GM21825 (cell line): ENCODE results near the gene C22orf31.
"Not testable (repeated sequence)": the region's sequence is repeated elsewhere in the genome, so short reads cannot be mapped to it uniquely, and the experiment has no call there.

ENCODE experiments used
- ATAC-seq: cut with Tn5 transposase; IDR thresholded peaks from one replicate; pipeline ENCODE4 v1.9.1; 2021; ENCODE audit warnings: mild to moderate bottlenecking, moderate library complexity; ENCODE audit not compliant: unreplicated experiment

Gene C22orf31

GRCh38 chr22:29061773-29062172 lies at the start of gene C22orf31:
C22orf31 (minus strand) TSS chr22:29061831; CDS start chr22:29061792, 39 bp downstream.
- no peak for ATAC-seq

- ATAC-seq, result no peak
These were observed 49.3 kb upstream of the C22orf31 start for GRCh38 chr22:29110946-29111345.

GRCh38 chr22:29109822-29110221 lies 48.2 kb upstream of the C22orf31 start:
- no peak for ATAC-seq

GRCh38 chr22:29108137-29108536 lies 46.5 kb upstream of the C22orf31 start:
- ATAC-seq, result no peak

GRCh38 chr22:29106839-29107238 lies 45.2 kb upstream of the C22orf31 start:
- no peak for ATAC-seq

GRCh38 chr22:29105468-29105867 lies 43.8 kb upstream of the C22orf31 start:
- no peak for ATAC-seq

- no peak for ATAC-seq
These were observed 41.5 kb upstream of the C22orf31 start for GRCh38 chr22:29103121-29103520.

- ATAC-seq, result no peak
These were observed 40.7 kb upstream of the C22orf31 start for GRCh38 chr22:29102300-29102699.

GRCh38 chr22:29098296-29098695 lies 36.7 kb upstream of the C22orf31 start:
- ATAC-seq, result no peak

GRCh38 chr22:29096736-29097669 lies 35.4 kb upstream of the C22orf31 start:
- ATAC-seq, result no peak

GRCh38 chr22:29095459-29095858 lies 33.8 kb upstream of the C22orf31 start:
- no peak for ATAC-seq

- no peak for ATAC-seq
These were observed 32.1 kb upstream of the C22orf31 start for GRCh38 chr22:29093501-29094300.

- ATAC-seq, result no peak
These were observed 31.4 kb upstream of the C22orf31 start for GRCh38 chr22:29093030-29093429.

GRCh38 chr22:29092243-29092642 lies 30.6 kb upstream of the C22orf31 start:
- ATAC-seq, result no peak

- no peak for ATAC-seq
These were observed 28.4 kb upstream of the C22orf31 start for GRCh38 chr22:29090039-29090438.

- no peak for ATAC-seq
These were observed 27.9 kb upstream of the C22orf31 start for GRCh38 chr22:29089507-29089906.

- no peak for ATAC-seq
These were observed 27.2 kb upstream of the C22orf31 start for GRCh38 chr22:29088809-29089208.

- ATAC-seq, result no peak
These were observed 25.4 kb upstream of the C22orf31 start for GRCh38 chr22:29087012-29087411.

- ATAC-seq, result no peak
These were observed 22.4 kb upstream of the C22orf31 start for GRCh38 chr22:29083933-29084591.

- ATAC-seq, result not testable (repeated sequence)
These were observed 21.9 kb upstream of the C22orf31 start for GRCh38 chr22:29083576-29083932.

- no peak for ATAC-seq
These were observed 21.4 kb upstream of the C22orf31 start for GRCh38 chr22:29082826-29083545.
